ENCODE measurements around the gene S100A8. TPM values are rescaled to one million over a fixed set of nuclear protein-coding genes. Genes with fewer than 3 reads are reported as not detected.

Gene S100A8
- total and polyA plus RNA-seq, 4 donors: 38.4 to 99.3 (median 41.9) TPM

GRCh38 chr1:153340356-153340755, 50.5 kb downstream of the S100A8 start:
- no peaks in the 10 kb centered on the region for H3K4me1 ChIP-seq (ENCODE audit: control insufficient read depth in 4 of 4, insufficient read depth in 4 of 4, low read length in 3 of 4)
- TF ChIP-seq FOXA1 (IDR thresholded peaks at IDR 0.05) (no peak), ATF3 (IDR thresholded peaks at IDR 0.05) (no peak), NR2F2 (IDR thresholded peaks at IDR 0.05) (no peak), JUND (IDR thresholded peaks at IDR 0.05) (no peak), EGR1 (IDR thresholded peaks at IDR 0.05; ENCODE audit: low read depth in 2 of 2) (no peak), FOXA2 (IDR thresholded peaks at IDR 0.05) (no peak), REST (IDR thresholded peaks at IDR 0.05) (no peak), HNF4G (IDR thresholded peaks at IDR 0.05) (no peak), HNF4A (conservative IDR thresholded peaks at IDR 0.05) (no peak), YY1 (IDR thresholded peaks at IDR 0.05) (no peak), RAD21 (IDR thresholded peaks at IDR 0.05) (no peak), RXRA (IDR thresholded peaks at IDR 0.05) (no peak), TAF1 (conservative IDR thresholded peaks at IDR 0.05) (no peak)
- TF ChIP-seq, protein P1, sequence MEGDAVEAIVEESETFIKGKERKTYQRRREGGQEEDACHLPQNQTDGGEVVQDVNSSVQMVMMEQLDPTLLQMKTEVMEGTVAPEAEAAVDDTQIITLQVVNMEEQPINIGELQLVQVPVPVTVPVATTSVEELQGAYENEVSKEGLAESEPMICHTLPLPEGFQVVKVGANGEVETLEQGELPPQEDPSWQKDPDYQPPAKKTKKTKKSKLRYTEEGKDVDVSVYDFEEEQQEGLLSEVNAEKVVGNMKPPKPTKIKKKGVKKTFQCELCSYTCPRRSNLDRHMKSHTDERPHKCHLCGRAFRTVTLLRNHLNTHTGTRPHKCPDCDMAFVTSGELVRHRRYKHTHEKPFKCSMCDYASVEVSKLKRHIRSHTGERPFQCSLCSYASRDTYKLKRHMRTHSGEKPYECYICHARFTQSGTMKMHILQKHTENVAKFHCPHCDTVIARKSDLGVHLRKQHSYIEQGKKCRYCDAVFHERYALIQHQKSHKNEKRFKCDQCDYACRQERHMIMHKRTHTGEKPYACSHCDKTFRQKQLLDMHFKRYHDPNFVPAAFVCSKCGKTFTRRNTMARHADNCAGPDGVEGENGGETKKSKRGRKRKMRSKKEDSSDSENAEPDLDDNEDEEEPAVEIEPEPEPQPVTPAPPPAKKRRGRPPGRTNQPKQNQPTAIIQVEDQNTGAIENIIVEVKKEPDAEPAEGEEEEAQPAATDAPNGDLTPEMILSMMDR (IDR thresholded peaks at IDR 0.05; ENCODE audit: low read depth, low read length, missing input control): no peak
- TF ChIP-seq, protein P2, sequence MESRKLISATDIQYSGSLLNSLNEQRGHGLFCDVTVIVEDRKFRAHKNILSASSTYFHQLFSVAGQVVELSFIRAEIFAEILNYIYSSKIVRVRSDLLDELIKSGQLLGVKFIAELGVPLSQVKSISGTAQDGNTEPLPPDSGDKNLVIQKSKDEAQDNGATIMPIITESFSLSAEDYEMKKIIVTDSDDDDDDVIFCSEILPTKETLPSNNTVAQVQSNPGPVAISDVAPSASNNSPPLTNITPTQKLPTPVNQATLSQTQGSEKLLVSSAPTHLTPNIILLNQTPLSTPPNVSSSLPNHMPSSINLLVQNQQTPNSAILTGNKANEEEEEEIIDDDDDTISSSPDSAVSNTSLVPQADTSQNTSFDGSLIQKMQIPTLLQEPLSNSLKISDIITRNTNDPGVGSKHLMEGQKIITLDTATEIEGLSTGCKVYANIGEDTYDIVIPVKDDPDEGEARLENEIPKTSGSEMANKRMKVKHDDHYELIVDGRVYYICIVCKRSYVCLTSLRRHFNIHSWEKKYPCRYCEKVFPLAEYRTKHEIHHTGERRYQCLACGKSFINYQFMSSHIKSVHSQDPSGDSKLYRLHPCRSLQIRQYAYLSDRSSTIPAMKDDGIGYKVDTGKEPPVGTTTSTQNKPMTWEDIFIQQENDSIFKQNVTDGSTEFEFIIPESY (IDR thresholded peaks at IDR 0.05): no peak
- TF ChIP-seq, protein P3, sequence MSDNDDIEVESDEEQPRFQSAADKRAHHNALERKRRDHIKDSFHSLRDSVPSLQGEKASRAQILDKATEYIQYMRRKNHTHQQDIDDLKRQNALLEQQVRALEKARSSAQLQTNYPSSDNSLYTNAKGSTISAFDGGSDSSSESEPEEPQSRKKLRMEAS (IDR thresholded peaks at IDR 0.05): no peak
- 95% methylated on average over 10 of the region's 10 CpGs for WGBS
- H3K36me3 ChIP-seq (ENCODE audit: control insufficient read depth in 4 of 4, insufficient read depth in 3 of 4, low read depth in 1 of 4, low read length in 3 of 4): no peaks in the 10 kb centered on the region
- peaks cover 0 to 5% (median 0%) of the 10 kb centered on the region in 4 donors for H3K27me3 ChIP-seq (ENCODE audit: control insufficient read depth in 4 of 4, insufficient read depth in 4 of 4, low read length in 3 of 4)
- no peak overlapping the region for H3K9ac ChIP-seq (ENCODE audit: low read depth in 1 of 2, low read length in 2 of 2)
- no peak overlapping the region for H3K27ac ChIP-seq (ENCODE audit: low read depth in 1 of 2, low read length in 2 of 2)
- H3K9me3 ChIP-seq (ENCODE audit: control insufficient read depth in 4 of 4, low read length in 3 of 4): no peaks in the 10 kb centered on the region
- no peak overlapping the region for H3K4me3 ChIP-seq (ENCODE audit: low read depth in 1 of 3, low read length in 3 of 3)
- peak; percentile 16 for DNase-seq (ENCODE audit: low spot score)

Small RNA genes lying within 50 kb of the gene (small RNA-seq; reads per million reads assigned to genes)
- not detected for gene S100A15A

Other genes with a start within 250 kb of the S100A8 start
- not detected for gene SPRR2G, start 240.2 kb downstream of the S100A8 start, total RNA-seq
- gene SPRR2G, start 240.2 kb downstream of the S100A8 start, polyA plus RNA-seq: not detected
- not detected for gene LELP1, start 187.6 kb downstream of the S100A8 start, total RNA-seq
- not detected for gene LELP1, start 187.6 kb downstream of the S100A8 start, polyA plus RNA-seq
- gene PRR9, start 173.5 kb downstream of the S100A8 start, total RNA-seq: not detected
- gene PRR9, start 173.5 kb downstream of the S100A8 start, polyA plus RNA-seq: not detected
- gene LORICRIN, start 131.4 kb downstream of the S100A8 start, total RNA-seq: not detected
- gene LORICRIN, start 131.4 kb downstream of the S100A8 start, polyA plus RNA-seq: not detected
- not detected for gene PGLYRP3, start 78.1 kb downstream of the S100A8 start, total RNA-seq
- not detected for gene PGLYRP3, start 78.1 kb downstream of the S100A8 start, polyA plus RNA-seq
- gene PGLYRP4, start 42.2 kb downstream of the S100A8 start, total RNA-seq: not detected
- gene PGLYRP4, start 42.2 kb downstream of the S100A8 start, polyA plus RNA-seq: not detected
- gene S100A9, start 33.2 kb downstream of the S100A8 start, total RNA-seq: 100 to 1,000 TPM; 191 to 603 TPM
- gene S100A9, start 33.2 kb downstream of the S100A8 start, polyA plus RNA-seq: 100 to 1,000 TPM in 1 of 2 donors, 10 to 100 TPM in 1; 35.0 to 125 TPM
- gene S100A12, start 15.5 kb downstream of the S100A8 start, total RNA-seq: 10 to 100 TPM; 19.5 to 35.2 TPM
- gene S100A12, start 15.5 kb downstream of the S100A8 start, polyA plus RNA-seq: 1 to 10 TPM; 3.3 to 4.7 TPM
- gene S100A7A, start 25.4 kb upstream of the S100A8 start, total RNA-seq: not detected
- gene S100A7A, start 25.4 kb upstream of the S100A8 start, polyA plus RNA-seq: not detected
- not detected for gene S100A7, start 69.6 kb upstream of the S100A8 start, total RNA-seq
- gene S100A7, start 69.6 kb upstream of the S100A8 start, polyA plus RNA-seq: not detected
- 100 to 1,000 TPM in 1 of 2 donors, 1 to 10 TPM in 1; 5.7 to 124 TPM for gene S100A6, start 144.9 kb upstream of the S100A8 start, total RNA-seq
- gene S100A6, start 144.9 kb upstream of the S100A8 start, polyA plus RNA-seq: 10 to 100 TPM; 27.3 to 30.0 TPM
- gene S100A5, start 149.9 kb upstream of the S100A8 start, total RNA-seq: not detected
- gene S100A5, start 149.9 kb upstream of the S100A8 start, polyA plus RNA-seq: not detected
- gene S100A4, start 154.7 kb upstream of the S100A8 start, total RNA-seq: 10 to 100 TPM in 1 of 2 donors, 1 to 10 TPM in 1; 4.8 to 69.8 TPM
- 10 to 100 TPM; 16.3 to 17.1 TPM for gene S100A4, start 154.7 kb upstream of the S100A8 start, polyA plus RNA-seq
- not detected for gene S100A3, start 158.2 kb upstream of the S100A8 start, total RNA-seq
- gene S100A3, start 158.2 kb upstream of the S100A8 start, polyA plus RNA-seq: not detected
- gene S100A2, start 174.8 kb upstream of the S100A8 start, total RNA-seq: not detected
- under 1 TPM; 0.22 to 0.67 TPM for gene S100A2, start 174.8 kb upstream of the S100A8 start, polyA plus RNA-seq
- 10 to 100 TPM; 27.3 to 53.6 TPM for gene S100A16, start 222.1 kb upstream of the S100A8 start, total RNA-seq
- 100 to 1,000 TPM; 110 to 142 TPM for gene S100A16, start 222.1 kb upstream of the S100A8 start, polyA plus RNA-seq
- gene S100A14, start 225.3 kb upstream of the S100A8 start, total RNA-seq: 1 to 10 TPM; 1.7 to 4.4 TPM
- 1 to 10 TPM; 2.3 to 4.3 TPM for gene S100A14, start 225.3 kb upstream of the S100A8 start, polyA plus RNA-seq
- gene S100A13, start 236.4 kb upstream of the S100A8 start, total RNA-seq: 10 to 100 TPM in 1 of 2 donors, 1 to 10 TPM in 1; 5.3 to 10.8 TPM
- gene S100A13, start 236.4 kb upstream of the S100A8 start, polyA plus RNA-seq: 10 to 100 TPM; 20.5 to 23.0 TPM
- under 1 TPM; 0.33 TPM for gene S100A1, start 237.4 kb upstream of the S100A8 start, total RNA-seq
- gene S100A1, start 237.4 kb upstream of the S100A8 start, polyA plus RNA-seq: under 1 TPM; 0.21 to 0.25 TPM
- 10 to 100 TPM; 26.8 to 30.9 TPM for gene CHTOP, start 243.0 kb upstream of the S100A8 start, total RNA-seq
- gene CHTOP, start 243.0 kb upstream of the S100A8 start, polyA plus RNA-seq: 10 to 100 TPM; 16.4 to 21.9 TPM

Data from liver (tissue), 10 donors.